ENCODE results near the gene ARHGAP33.

DNA sequence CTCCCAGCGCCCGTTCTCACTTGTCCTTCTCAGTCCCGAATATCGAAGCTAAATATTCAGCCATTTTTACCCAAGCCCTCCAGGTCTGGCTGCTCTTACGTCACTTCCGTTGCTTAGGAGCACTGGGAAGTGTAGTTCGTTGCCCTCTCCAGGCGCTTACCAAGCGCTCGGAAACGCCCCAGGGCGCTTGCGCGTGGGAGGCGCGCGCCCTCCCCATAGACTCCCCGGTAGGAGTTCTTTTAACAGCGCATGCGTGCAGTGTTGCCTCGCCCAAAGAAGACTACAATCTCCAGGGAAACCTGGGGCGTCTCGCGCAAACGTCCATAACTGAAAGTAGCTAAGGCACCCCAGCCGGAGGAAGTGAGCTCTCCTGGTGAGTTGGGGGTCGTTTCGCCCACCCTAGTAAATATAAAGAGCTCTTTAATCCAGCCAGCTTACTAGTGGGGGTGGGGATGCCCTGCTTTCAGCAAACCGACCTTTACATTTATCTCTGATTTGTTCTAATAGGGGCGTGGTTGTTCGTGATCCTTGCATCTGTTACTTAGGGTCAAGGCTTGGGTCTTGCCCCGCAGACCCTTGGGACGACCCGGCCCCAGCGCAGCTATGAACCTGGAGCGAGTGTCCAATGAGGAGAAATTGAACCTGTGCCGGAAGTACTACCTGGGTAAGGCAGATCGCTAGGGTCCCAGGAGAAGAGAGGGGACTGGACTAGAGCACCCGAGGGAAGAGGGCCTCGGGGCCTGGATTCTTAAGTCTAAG, 29.9 kb upstream of the ARHGAP33 start, which contains the start of the genes PSENEN and U2AF1L4:
- TF ChIP-seq, protein P1, sequence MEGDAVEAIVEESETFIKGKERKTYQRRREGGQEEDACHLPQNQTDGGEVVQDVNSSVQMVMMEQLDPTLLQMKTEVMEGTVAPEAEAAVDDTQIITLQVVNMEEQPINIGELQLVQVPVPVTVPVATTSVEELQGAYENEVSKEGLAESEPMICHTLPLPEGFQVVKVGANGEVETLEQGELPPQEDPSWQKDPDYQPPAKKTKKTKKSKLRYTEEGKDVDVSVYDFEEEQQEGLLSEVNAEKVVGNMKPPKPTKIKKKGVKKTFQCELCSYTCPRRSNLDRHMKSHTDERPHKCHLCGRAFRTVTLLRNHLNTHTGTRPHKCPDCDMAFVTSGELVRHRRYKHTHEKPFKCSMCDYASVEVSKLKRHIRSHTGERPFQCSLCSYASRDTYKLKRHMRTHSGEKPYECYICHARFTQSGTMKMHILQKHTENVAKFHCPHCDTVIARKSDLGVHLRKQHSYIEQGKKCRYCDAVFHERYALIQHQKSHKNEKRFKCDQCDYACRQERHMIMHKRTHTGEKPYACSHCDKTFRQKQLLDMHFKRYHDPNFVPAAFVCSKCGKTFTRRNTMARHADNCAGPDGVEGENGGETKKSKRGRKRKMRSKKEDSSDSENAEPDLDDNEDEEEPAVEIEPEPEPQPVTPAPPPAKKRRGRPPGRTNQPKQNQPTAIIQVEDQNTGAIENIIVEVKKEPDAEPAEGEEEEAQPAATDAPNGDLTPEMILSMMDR (IDR thresholded peaks at IDR 0.05; ENCODE audit: extremely low read depth in 1 of 2, insufficient read depth in 1 of 2, low read depth in 1 of 2, low read length in 2 of 2) = no peak
- TF ChIP-seq EZH2 (IDR thresholded peaks at IDR 0.05; ENCODE audit: borderline replicate concordance, low read depth, low read length, severe bottlenecking) (no peak), JUN (IDR thresholded peaks at IDR 0.05; ENCODE audit: borderline replicate concordance, insufficient read depth, insufficient read length, low read depth) (no peak)

Measured in endothelial cell of umbilical vein (primary cell).